ENCODE measurements around the gene ARRDC4. TPM values are rescaled to one million over a fixed set of nuclear protein-coding genes. Genes with fewer than 3 reads are reported as not detected.

The ARRDC4 gene
- total RNA-seq, 1 experiment from 2014 or later = 2.1 TPM

DNA sequence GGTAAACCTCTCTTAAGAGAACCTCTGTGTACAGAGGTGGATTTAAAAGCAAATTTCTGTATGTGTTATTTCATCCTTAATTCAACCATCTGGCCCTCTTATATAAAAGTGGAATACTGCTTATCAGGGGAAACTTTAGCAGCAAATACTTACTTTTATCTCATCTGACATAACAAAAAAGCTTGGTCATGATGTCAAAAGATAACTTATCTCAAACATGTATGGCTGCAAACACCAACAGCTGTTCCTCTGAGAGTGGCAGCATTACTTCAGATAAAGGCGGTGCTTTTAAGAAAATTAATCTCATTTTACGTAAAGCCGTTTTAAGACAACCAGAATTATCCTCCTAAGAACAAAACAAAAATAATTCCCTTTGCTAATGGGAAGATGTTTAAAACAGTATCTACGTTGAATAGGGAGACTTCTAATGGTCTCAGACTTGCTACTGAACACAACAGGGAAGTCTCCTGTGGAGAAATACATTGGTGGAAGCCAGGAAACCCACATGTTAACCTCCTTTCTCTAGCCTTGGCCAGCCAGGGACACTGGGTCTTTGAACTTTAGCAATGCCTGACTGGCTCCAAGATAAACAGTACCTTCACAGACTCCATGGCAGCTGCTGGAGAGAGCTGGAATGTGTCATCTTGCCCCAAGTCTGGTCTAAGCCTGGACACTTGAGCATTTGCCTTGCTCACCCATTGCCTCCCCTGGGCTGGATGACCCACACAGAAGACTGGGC is 18.1 kb downstream of the ARRDC4 start:
- POLR2A ChIA-PET (ENCODE audit: low non-redundant PET) = no interaction called here
- H3K4me1 ChIP-seq (ENCODE audit: insufficient read depth, low read length, poor library complexity, severe bottlenecking) = no peaks in the 10 kb centered on the region
- intact Hi-C loops (cut with micrococcal nuclease; ENCODE audit: unreplicated experiment) = no loop called here
- H3K27ac ChIP-seq (ENCODE audit: low read depth, low read length, poor library complexity, severe bottlenecking) = no peak overlapping the region
- no peaks in the 10 kb centered on the region for H3K27me3 ChIP-seq (replicated peaks; ENCODE audit: insufficient read depth, low read depth, low read length, poor library complexity)
- no peaks in the 10 kb centered on the region for H3K9me3 ChIP-seq (ENCODE audit: low read depth, low read length, poor library complexity, severe bottlenecking)
- CTCF ChIA-PET = no interaction called here
- H3K36me3 ChIP-seq (ENCODE audit: insufficient read depth, low read length, poor library complexity, severe bottlenecking) = no peaks in the 10 kb centered on the region
- no peak overlapping the region for H3K4me3 ChIP-seq (ENCODE audit: low read depth, low read length, poor library complexity, severe bottlenecking)
- BruUV-seq (replicated peaks) = no TSS peak
- TF ChIP-seq, protein P1, sequence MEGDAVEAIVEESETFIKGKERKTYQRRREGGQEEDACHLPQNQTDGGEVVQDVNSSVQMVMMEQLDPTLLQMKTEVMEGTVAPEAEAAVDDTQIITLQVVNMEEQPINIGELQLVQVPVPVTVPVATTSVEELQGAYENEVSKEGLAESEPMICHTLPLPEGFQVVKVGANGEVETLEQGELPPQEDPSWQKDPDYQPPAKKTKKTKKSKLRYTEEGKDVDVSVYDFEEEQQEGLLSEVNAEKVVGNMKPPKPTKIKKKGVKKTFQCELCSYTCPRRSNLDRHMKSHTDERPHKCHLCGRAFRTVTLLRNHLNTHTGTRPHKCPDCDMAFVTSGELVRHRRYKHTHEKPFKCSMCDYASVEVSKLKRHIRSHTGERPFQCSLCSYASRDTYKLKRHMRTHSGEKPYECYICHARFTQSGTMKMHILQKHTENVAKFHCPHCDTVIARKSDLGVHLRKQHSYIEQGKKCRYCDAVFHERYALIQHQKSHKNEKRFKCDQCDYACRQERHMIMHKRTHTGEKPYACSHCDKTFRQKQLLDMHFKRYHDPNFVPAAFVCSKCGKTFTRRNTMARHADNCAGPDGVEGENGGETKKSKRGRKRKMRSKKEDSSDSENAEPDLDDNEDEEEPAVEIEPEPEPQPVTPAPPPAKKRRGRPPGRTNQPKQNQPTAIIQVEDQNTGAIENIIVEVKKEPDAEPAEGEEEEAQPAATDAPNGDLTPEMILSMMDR (conservative IDR thresholded peaks at IDR 0.05; ENCODE audit: low read depth, low read length) = no peak
- TF ChIP-seq EZH2 (IDR thresholded peaks at IDR 0.05; ENCODE audit: borderline replicate concordance, low read depth, low read length, poor library complexity, severe bottlenecking) = no peak
- no peak for DNase-seq (ENCODE audit: low spot score)

DNA sequence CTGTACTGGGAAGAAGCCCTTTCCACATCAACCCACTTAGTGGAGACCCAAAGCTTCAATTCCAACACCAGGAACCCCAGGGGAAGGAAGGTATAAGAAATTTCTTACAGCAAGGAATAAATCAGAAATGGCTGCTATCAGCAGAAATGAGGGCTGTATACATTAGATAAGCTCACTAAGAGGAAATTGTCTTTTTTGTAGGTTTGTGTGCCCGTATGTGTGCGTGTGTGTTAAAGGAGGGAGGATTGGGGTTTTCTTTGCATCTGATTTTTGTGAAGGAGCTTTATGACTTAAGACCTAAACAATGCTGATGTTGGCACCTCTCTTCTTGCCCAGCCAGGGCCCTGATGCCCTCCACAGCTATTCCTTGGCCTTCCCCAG is 18.6 kb downstream of the ARRDC4 start:
- Histone ChIP-seq H3K4me3 (ENCODE audit: low read depth, low read length, poor library complexity, severe bottlenecking) (no peak overlapping the region), H3K9me3 (ENCODE audit: low read depth, low read length, poor library complexity, severe bottlenecking) (no peaks in the 10 kb centered on the region), H3K36me3 (ENCODE audit: insufficient read depth, low read length, poor library complexity, severe bottlenecking) (no peaks in the 10 kb centered on the region), H3K27ac (ENCODE audit: low read depth, low read length, poor library complexity, severe bottlenecking) (no peak overlapping the region), H3K4me1 (ENCODE audit: insufficient read depth, low read length, poor library complexity, severe bottlenecking) (no peaks in the 10 kb centered on the region), H3K27me3 (replicated peaks; ENCODE audit: insufficient read depth, low read depth, low read length, poor library complexity) (no peaks in the 10 kb centered on the region)
- CTCF ChIA-PET = no interaction called here
- no TSS peak for BruUV-seq (replicated peaks)
- POLR2A ChIA-PET (ENCODE audit: low non-redundant PET) = no interaction called here
- intact Hi-C loops (cut with micrococcal nuclease; ENCODE audit: unreplicated experiment) = no loop called here
- TF ChIP-seq, protein P1 (conservative IDR thresholded peaks at IDR 0.05; ENCODE audit: low read depth, low read length) = no peak
- TF ChIP-seq EZH2 (IDR thresholded peaks at IDR 0.05; ENCODE audit: borderline replicate concordance, low read depth, low read length, poor library complexity, severe bottlenecking) = no peak
- no peak for DNase-seq (ENCODE audit: low spot score)

DNA sequence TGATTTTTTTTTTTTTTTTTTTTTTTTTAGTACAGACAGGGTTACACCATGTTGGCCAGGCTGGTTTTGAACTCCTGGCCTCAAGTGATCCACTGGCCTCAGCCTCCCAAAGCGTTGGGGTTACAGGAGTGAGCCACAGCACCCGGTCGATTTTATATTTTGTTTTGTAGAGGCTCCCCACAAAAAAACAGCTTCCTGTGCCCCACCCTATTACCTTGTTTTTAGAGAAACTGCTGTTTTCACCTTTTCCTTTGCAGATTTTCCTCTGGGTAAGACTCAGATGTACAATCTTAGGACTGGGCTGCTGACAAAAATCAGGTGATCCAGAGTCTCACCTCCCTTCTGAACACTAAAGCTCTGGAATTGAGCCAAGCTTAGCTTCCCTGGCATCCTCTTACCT is 20.6 kb downstream of the ARRDC4 start:
- intact Hi-C loops (cut with micrococcal nuclease; ENCODE audit: unreplicated experiment) = no loop called here
- Histone ChIP-seq H3K4me1 (ENCODE audit: insufficient read depth, low read length, poor library complexity, severe bottlenecking) (no peaks in the 10 kb centered on the region), H3K4me3 (ENCODE audit: low read depth, low read length, poor library complexity, severe bottlenecking) (no peak overlapping the region), H3K36me3 (ENCODE audit: insufficient read depth, low read length, poor library complexity, severe bottlenecking) (no peaks in the 10 kb centered on the region), H3K9me3 (ENCODE audit: low read depth, low read length, poor library complexity, severe bottlenecking) (no peaks in the 10 kb centered on the region), H3K27ac (ENCODE audit: low read depth, low read length, poor library complexity, severe bottlenecking) (no peak overlapping the region), H3K27me3 (replicated peaks; ENCODE audit: insufficient read depth, low read depth, low read length, poor library complexity) (no peaks in the 10 kb centered on the region)
- ChIA-PET POLR2A (ENCODE audit: low non-redundant PET) (no interaction called here), CTCF (no interaction called here)
- TF ChIP-seq EZH2 (IDR thresholded peaks at IDR 0.05; ENCODE audit: borderline replicate concordance, low read depth, low read length, poor library complexity, severe bottlenecking) = no peak
- TF ChIP-seq, protein P1 (conservative IDR thresholded peaks at IDR 0.05; ENCODE audit: low read depth, low read length) = no peak
- no peak for DNase-seq (ENCODE audit: low spot score)
- no TSS peak for BruUV-seq (replicated peaks)

Measured in A673 (cell line).